GM18502 (cell line): ENCODE measurements around the gene C4orf50.
"Not testable (repeated sequence)": the region's sequence is repeated elsewhere in the genome, so short reads cannot be mapped to it uniquely, and the experiment has no call there.

ENCODE experiments used
- ATAC-seq: cut with Tn5 transposase; IDR thresholded peaks from one replicate; pipeline ENCODE4 v1.9.1; 2021; ENCODE audit warnings: mild to moderate bottlenecking; ENCODE audit not compliant: unreplicated experiment, poor library complexity

Gene C4orf50

GRCh38 chr4:5955201-5955821 is 62.9 kb downstream of the C4orf50 start:
- ATAC-seq = no peak

DNA sequence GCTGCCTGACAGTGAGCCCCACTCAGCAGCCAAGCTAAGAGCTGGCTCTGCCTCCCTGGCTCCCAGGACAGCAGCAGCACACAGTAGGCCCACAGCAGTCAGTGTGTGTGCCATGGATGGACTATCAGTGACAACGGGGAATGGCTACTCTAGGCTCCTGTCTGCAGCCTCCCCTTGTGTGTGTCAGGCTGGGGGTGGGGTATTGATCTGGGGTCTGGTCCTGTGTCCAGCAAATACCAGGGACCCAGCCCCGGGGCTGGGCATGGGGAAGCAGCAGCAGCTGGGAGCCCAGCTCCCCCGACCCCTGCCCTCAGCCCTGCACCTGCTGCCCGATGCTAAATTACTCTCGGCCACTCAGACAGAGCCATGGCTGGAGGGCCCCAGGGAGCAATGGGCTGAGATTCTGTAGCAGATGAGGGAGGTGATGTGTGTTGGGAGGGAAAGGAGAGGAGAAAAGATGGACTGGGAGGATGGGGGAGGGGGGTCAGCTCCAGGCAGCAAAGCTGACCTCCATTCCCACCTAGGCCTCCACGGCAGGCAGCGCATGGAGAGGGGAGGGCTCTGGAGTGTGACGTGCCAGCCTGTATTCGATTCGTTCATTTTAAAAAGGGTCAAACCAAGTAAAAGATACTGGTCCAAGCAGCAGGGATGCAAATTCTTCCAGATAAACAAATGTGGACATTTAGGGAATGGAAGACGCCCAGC is 64.0 kb downstream of the C4orf50 start:
- ATAC-seq = no peak

GRCh38 chr4:5952975-5953951 is 65.0 kb downstream of the C4orf50 start:
- ATAC-seq = no peak

GRCh38 chr4:5952286-5952974 is 65.8 kb downstream of the C4orf50 start:
- no peak for ATAC-seq

DNA sequence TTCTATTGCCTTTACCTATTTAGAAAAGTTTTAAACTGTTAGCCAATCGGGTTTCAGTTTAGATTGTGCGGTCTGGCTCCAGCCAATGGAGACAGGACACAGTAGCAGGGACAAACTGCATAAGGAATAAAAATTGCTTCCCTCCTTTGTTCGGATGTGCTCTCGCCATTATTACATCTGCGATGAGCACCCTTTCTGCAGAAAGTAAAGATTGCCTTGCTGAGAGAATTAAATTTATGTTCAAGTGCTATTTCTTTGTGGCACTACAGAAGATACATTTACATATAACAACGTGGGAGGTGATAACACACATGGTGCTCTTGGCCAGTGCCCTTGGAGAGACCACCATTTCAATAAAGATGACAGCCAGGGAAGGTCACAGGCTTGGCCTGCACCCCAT is 71.6 kb downstream of the C4orf50 start:
- not testable (repeated sequence) for ATAC-seq

DNA sequence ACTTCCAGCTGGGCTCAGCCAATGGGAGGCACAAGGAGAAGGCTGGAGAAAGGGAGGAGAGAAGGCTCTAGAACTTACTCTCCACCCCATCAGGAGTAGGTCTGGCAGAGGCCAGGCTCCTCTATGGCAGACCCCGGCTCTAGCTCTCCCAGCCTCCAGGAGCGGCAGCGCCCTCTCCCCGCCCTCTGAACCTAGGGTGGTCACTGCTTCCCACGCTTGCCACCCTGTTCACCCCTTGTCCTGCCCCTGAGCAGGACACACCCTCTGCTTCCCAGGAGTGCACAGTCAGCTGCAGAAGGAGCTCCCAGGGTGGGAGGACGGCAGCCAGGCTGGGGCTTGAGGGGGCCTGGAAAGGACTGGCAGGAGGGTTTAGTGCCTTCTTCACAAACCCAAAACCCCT is 72.3 kb downstream of the C4orf50 start:
- no peak for ATAC-seq

- ATAC-seq = no peak
Observed at GRCh38 chr4:5945171-5945570, 73.1 kb downstream of the C4orf50 start.

DNA sequence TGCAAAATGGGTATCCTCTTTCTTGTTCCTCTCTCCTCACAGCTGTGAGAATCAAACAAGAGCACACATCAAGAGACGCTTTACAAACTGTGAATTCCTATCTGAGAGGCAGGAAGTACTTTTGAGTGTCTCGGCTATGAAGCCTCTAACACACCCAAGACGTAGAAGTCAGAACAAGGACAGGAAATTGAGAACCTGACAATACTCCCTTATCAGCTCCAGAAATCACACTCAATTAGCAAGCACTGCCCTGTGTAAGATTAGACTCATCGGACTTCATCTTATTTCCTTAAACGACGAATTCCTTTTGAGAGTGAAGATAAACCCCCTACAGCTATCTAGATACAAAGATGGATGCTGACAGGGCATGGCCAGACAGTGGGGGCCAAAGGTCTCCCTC is 74.7 kb downstream of the C4orf50 start:
- ATAC-seq = no peak

DNA sequence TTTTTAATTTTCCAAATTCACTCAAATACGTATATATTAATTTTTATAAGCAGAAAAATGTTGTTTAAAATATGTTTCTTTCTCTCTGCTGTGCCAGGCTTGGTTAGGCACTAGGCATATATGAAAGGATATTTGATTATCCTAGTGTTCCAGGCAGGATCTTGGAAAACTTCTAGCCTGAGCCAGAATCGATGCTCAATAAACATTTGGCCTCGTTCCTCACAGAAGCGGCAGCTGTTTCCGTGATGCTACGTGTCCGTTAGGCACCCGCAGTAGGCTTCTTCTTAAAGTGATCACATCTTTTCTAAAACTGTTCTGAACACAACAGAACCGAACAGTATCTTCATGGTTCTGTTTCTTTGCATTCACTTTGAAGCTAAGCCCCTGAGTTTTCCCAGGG is 75.3 kb downstream of the C4orf50 start:
- ATAC-seq = no peak

GRCh38 chr4:5941601-5942000 is 76.6 kb downstream of the C4orf50 start:
- ATAC-seq = no peak

GRCh38 chr4:5940470-5941203 is 77.6 kb downstream of the C4orf50 start:
- ATAC-seq = no peak

GRCh38 chr4:5933996-5934831 is 84.0 kb downstream of the C4orf50 start:
- ATAC-seq = no peak

DNA sequence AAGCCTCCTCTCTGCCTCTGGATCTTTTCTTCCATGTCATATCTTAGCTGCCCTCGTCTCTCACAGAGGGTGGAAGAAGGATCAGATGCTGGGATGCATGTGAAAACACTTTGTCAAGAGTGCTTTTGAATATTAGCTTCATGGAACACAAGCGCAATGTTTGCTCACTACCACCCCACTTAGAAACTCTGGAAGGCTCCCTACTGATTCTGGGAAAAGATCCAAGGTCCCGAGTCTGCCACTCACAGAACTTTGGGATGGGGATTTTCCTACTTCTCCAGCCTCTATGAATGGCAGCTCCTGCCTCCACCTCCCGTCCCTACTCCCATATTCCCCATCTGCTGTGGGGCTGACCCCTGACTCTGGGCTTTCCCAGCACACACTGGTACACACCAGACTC is 85.1 kb downstream of the C4orf50 start:
- no peak for ATAC-seq

GRCh38 chr4:5932035-5932568 is 86.1 kb downstream of the C4orf50 start:
- ATAC-seq = no peak

DNA sequence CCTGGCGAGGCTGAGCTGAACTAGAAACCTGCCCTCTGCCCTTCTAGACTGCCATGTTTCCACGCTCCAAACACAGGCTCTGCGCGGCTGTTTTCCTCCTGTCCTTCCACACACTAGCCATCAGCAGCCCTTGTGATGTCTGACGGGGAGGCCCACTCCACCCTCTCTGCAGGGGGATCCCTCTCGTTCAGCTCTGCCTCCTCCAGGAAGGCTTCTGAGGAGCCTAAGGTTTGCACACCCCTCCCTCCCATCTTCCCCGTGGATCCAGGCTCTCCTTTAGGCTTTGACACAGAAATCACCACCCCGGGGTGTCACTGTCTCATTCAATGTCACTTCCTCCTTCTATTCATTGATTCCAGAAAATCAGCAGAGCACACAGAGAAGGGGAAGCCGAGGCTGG is 86.7 kb downstream of the C4orf50 start:
- no peak for ATAC-seq

- ATAC-seq = no peak
Observed at GRCh38 chr4:5930876-5931275, 87.4 kb downstream of the C4orf50 start.

GRCh38 chr4:5930456-5930855 is 87.8 kb downstream of the C4orf50 start:
- ATAC-seq = no peak

GRCh38 chr4:5928844-5929420 is 89.3 kb downstream of the C4orf50 start:
- ATAC-seq = no peak
